Measurements from ENCODE around the gene TAF11L11.

DNA sequence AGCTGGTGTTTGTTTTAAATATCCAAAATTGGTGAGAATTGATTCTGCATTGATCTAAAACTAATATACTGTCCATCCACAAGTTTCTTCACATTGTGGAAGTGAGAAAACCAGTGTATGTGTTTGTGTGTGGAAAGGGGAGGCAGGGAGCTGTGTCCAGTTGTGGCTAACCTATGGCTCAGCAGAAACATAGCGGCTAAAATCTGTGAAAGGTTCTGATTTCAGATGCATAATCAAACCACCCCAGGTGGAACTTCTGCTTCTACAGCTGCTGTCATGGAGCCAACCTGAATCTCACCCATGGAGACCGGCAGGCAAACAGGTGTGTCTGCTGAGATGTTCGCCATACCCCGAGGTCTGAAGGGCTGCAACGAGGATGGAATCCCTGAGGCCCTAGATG, 30.2 kb downstream of the TAF11L11 start, which contains the start of gene TAF11L14:
- TF ChIP-seq, protein P1, sequence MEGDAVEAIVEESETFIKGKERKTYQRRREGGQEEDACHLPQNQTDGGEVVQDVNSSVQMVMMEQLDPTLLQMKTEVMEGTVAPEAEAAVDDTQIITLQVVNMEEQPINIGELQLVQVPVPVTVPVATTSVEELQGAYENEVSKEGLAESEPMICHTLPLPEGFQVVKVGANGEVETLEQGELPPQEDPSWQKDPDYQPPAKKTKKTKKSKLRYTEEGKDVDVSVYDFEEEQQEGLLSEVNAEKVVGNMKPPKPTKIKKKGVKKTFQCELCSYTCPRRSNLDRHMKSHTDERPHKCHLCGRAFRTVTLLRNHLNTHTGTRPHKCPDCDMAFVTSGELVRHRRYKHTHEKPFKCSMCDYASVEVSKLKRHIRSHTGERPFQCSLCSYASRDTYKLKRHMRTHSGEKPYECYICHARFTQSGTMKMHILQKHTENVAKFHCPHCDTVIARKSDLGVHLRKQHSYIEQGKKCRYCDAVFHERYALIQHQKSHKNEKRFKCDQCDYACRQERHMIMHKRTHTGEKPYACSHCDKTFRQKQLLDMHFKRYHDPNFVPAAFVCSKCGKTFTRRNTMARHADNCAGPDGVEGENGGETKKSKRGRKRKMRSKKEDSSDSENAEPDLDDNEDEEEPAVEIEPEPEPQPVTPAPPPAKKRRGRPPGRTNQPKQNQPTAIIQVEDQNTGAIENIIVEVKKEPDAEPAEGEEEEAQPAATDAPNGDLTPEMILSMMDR (IDR thresholded peaks at IDR 0.05), result no peak
- TF ChIP-seq EZH2 (IDR thresholded peaks at IDR 0.05; ENCODE audit: borderline replicate concordance, insufficient read depth, low read depth, low read length, poor library complexity, severe bottlenecking), result no peak

Measured in B cell (primary cell).